Liver (tissue), 3 donors: ENCODE data around the gene APOL3.

Experiments used
- EGR1 ChIP-seq, 2 donors: IDR thresholded peaks; 2 replicates each; pipeline ENCODE4 v1.6.1; 2016 to 2018; ENCODE audit warnings: antibody characterized with exemption in 2 of 2, low read depth in 2 of 2
- FOXA1 ChIP-seq: IDR thresholded peaks from 2 replicates; pipeline ENCODE4 v1.6.1; 2016; ENCODE audit warnings: antibody characterized with exemption
- GABPA ChIP-seq, 2 donors: IDR thresholded peaks in 1 of 2; conservative IDR thresholded peaks in 1 of 2; 2 replicates each; pipeline ENCODE4 v1.6.1; 2016; ENCODE audit warnings: antibody characterized with exemption in 2 of 2, mild to moderate bottlenecking in 1 of 2, moderate library complexity in 1 of 2
- HNF4A ChIP-seq, 2 donors: conservative IDR thresholded peaks; 2 replicates each; pipeline ENCODE4 v1.6.1; 2016; ENCODE audit warnings: antibody characterized with exemption in 2 of 2, mild to moderate bottlenecking in 2 of 2
- RAD21 ChIP-seq, 2 donors: IDR thresholded peaks; 2 replicates each; pipeline ENCODE4 v1.6.1; 2016; ENCODE audit warnings: antibody characterized with exemption in 2 of 2, mild to moderate bottlenecking in 2 of 2
- SP1 ChIP-seq: IDR thresholded peaks from 2 replicates; pipeline ENCODE4 v1.6.1; 2018; ENCODE audit warnings: antibody characterized with exemption, mild to moderate bottlenecking
- TAF1 ChIP-seq: conservative IDR thresholded peaks from 2 replicates; pipeline ENCODE4 v1.6.1; 2016; ENCODE audit warnings: antibody characterized with exemption, mild to moderate bottlenecking
- YY1 ChIP-seq: IDR thresholded peaks from 2 replicates; pipeline ENCODE4 v1.6.1; 2016; ENCODE audit warnings: antibody characterized with exemption, mild to moderate bottlenecking
- TF ChIP-seq, protein P1 (sequence below): fragments of 150-350 bp; IDR thresholded peaks from 2 replicates; pipeline ENCODE4 v1.5.1; 2017; ENCODE audit warnings: improper control_type of control experiment, low read depth, low read length; ENCODE audit not compliant: missing input control
- TF ChIP-seq, protein P2 (sequence below): IDR thresholded peaks from 2 replicates; pipeline ENCODE4 v1.6.1; 2016; ENCODE audit warnings: antibody characterized with exemption, mild to moderate bottlenecking
- TF ChIP-seq, protein P3 (sequence below): IDR thresholded peaks from 2 replicates; pipeline ENCODE4 v1.6.1; 2016; ENCODE audit warnings: antibody characterized with exemption
- TF ChIP-seq, protein P4 (sequence below): IDR thresholded peaks from 2 replicates; pipeline ENCODE4 v1.6.1; 2016; ENCODE audit warnings: antibody characterized with exemption
- donor health status: healthy.
- donor health status: healthy.

DNA sequence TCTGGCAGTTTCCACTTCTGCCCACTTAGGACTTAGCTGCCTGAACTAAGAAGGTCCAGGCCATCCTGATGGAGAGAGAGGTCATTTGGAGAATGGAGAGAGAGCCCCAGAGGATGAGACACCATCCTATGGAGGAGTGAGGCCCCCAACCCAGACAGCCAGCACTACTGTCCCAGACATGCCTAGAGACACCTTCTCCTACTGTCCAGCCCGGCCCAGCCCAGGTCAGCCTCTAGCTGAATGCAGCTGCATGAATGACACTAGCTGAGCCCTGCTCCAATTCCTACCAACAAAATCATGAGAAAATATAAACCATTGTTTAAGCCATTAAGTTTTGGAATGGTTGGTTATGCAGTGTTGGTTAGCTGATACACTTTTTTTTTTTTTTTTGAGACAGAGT is 47.4 kb downstream of the APOL3 start:
- TF ChIP-seq, protein P1, sequence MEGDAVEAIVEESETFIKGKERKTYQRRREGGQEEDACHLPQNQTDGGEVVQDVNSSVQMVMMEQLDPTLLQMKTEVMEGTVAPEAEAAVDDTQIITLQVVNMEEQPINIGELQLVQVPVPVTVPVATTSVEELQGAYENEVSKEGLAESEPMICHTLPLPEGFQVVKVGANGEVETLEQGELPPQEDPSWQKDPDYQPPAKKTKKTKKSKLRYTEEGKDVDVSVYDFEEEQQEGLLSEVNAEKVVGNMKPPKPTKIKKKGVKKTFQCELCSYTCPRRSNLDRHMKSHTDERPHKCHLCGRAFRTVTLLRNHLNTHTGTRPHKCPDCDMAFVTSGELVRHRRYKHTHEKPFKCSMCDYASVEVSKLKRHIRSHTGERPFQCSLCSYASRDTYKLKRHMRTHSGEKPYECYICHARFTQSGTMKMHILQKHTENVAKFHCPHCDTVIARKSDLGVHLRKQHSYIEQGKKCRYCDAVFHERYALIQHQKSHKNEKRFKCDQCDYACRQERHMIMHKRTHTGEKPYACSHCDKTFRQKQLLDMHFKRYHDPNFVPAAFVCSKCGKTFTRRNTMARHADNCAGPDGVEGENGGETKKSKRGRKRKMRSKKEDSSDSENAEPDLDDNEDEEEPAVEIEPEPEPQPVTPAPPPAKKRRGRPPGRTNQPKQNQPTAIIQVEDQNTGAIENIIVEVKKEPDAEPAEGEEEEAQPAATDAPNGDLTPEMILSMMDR: no peak
- TF ChIP-seq, protein P2, sequence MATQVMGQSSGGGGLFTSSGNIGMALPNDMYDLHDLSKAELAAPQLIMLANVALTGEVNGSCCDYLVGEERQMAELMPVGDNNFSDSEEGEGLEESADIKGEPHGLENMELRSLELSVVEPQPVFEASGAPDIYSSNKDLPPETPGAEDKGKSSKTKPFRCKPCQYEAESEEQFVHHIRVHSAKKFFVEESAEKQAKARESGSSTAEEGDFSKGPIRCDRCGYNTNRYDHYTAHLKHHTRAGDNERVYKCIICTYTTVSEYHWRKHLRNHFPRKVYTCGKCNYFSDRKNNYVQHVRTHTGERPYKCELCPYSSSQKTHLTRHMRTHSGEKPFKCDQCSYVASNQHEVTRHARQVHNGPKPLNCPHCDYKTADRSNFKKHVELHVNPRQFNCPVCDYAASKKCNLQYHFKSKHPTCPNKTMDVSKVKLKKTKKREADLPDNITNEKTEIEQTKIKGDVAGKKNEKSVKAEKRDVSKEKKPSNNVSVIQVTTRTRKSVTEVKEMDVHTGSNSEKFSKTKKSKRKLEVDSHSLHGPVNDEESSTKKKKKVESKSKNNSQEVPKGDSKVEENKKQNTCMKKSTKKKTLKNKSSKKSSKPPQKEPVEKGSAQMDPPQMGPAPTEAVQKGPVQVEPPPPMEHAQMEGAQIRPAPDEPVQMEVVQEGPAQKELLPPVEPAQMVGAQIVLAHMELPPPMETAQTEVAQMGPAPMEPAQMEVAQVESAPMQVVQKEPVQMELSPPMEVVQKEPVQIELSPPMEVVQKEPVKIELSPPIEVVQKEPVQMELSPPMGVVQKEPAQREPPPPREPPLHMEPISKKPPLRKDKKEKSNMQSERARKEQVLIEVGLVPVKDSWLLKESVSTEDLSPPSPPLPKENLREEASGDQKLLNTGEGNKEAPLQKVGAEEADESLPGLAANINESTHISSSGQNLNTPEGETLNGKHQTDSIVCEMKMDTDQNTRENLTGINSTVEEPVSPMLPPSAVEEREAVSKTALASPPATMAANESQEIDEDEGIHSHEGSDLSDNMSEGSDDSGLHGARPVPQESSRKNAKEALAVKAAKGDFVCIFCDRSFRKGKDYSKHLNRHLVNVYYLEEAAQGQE: no peak
- TF ChIP-seq TAF1 (no peak), EGR1 (IDR thresholded peaks at IDR 0.05; ENCODE audit: low read depth in 2 of 2) (no peak), HNF4A (conservative IDR thresholded peaks at IDR 0.05) (no peak), SP1 (no peak), GABPA (IDR thresholded peaks at IDR 0.05 in 1 of 2, conservative IDR thresholded peaks at IDR 0.05 in 1 of 2) (no peak), FOXA1 (no peak), YY1 (no peak), RAD21 (IDR thresholded peaks at IDR 0.05) (no peak)
- TF ChIP-seq, protein P3, sequence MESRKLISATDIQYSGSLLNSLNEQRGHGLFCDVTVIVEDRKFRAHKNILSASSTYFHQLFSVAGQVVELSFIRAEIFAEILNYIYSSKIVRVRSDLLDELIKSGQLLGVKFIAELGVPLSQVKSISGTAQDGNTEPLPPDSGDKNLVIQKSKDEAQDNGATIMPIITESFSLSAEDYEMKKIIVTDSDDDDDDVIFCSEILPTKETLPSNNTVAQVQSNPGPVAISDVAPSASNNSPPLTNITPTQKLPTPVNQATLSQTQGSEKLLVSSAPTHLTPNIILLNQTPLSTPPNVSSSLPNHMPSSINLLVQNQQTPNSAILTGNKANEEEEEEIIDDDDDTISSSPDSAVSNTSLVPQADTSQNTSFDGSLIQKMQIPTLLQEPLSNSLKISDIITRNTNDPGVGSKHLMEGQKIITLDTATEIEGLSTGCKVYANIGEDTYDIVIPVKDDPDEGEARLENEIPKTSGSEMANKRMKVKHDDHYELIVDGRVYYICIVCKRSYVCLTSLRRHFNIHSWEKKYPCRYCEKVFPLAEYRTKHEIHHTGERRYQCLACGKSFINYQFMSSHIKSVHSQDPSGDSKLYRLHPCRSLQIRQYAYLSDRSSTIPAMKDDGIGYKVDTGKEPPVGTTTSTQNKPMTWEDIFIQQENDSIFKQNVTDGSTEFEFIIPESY: no peak
- TF ChIP-seq, protein P4, sequence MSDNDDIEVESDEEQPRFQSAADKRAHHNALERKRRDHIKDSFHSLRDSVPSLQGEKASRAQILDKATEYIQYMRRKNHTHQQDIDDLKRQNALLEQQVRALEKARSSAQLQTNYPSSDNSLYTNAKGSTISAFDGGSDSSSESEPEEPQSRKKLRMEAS: no peak
